ENCODE data around the gene TSKS.

DNA sequence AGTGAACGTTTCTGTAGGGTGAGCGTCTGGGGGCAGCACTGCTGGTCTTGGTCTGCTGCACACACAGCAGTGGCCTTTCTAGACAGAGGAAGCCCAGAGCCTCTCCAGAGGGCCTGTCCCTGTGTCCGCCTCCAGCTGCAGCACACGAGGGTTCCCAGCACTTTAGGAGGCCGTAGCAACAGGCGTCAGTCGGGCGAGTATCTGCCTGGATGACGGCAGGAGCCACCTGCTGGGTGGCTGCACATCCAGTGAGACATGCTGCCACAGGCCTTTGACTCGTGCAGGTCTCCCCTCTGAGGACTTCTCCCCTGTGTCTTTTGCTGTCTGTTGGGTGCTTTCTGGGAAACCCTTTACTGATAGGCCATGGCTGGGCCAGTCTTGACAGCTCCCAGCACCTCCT is 25.8 kb upstream of the TSKS start:
- TF ChIP-seq TAF1 (IDR thresholded peaks at IDR 0.05; ENCODE audit: low read depth) (no peak), EP300 (IDR thresholded peaks at IDR 0.05; ENCODE audit: borderline replicate concordance) (no peak), CREB1 (IDR thresholded peaks at IDR 0.05; ENCODE audit: low read depth) (no peak), YY1 (IDR thresholded peaks at IDR 0.05; ENCODE audit: low read depth) (no peak), ZBTB7A (IDR thresholded peaks at IDR 0.05; ENCODE audit: low read depth) (no peak), RAD21 (IDR thresholded peaks at IDR 0.05; ENCODE audit: low read depth) (no peak), CEBPB (IDR thresholded peaks at IDR 0.05) (no peak), TCF12 (IDR thresholded peaks at IDR 0.05; ENCODE audit: low read depth) (no peak), EGR1 (IDR thresholded peaks at IDR 0.05) (no peak), FOXM1 (IDR thresholded peaks at IDR 0.05; ENCODE audit: borderline replicate concordance, low read depth) (no peak)
- TF ChIP-seq, protein P1, sequence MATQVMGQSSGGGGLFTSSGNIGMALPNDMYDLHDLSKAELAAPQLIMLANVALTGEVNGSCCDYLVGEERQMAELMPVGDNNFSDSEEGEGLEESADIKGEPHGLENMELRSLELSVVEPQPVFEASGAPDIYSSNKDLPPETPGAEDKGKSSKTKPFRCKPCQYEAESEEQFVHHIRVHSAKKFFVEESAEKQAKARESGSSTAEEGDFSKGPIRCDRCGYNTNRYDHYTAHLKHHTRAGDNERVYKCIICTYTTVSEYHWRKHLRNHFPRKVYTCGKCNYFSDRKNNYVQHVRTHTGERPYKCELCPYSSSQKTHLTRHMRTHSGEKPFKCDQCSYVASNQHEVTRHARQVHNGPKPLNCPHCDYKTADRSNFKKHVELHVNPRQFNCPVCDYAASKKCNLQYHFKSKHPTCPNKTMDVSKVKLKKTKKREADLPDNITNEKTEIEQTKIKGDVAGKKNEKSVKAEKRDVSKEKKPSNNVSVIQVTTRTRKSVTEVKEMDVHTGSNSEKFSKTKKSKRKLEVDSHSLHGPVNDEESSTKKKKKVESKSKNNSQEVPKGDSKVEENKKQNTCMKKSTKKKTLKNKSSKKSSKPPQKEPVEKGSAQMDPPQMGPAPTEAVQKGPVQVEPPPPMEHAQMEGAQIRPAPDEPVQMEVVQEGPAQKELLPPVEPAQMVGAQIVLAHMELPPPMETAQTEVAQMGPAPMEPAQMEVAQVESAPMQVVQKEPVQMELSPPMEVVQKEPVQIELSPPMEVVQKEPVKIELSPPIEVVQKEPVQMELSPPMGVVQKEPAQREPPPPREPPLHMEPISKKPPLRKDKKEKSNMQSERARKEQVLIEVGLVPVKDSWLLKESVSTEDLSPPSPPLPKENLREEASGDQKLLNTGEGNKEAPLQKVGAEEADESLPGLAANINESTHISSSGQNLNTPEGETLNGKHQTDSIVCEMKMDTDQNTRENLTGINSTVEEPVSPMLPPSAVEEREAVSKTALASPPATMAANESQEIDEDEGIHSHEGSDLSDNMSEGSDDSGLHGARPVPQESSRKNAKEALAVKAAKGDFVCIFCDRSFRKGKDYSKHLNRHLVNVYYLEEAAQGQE (IDR thresholded peaks at IDR 0.05; ENCODE audit: low read depth): no peak
- TF ChIP-seq, protein P2, sequence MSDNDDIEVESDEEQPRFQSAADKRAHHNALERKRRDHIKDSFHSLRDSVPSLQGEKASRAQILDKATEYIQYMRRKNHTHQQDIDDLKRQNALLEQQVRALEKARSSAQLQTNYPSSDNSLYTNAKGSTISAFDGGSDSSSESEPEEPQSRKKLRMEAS (IDR thresholded peaks at IDR 0.05): no peak
- TF ChIP-seq, protein P3, sequence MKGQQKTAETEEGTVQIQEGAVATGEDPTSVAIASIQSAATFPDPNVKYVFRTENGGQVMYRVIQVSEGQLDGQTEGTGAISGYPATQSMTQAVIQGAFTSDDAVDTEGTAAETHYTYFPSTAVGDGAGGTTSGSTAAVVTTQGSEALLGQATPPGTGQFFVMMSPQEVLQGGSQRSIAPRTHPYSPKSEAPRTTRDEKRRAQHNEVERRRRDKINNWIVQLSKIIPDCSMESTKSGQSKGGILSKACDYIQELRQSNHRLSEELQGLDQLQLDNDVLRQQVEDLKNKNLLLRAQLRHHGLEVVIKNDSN (IDR thresholded peaks at IDR 0.05): no peak
